Measurements from ENCODE around the gene MYO7B. TPM values are rescaled to one million over a fixed set of nuclear protein-coding genes. Genes with fewer than 3 reads are reported as not detected.
"Not testable (repeated sequence)": the region's sequence is repeated elsewhere in the genome, so short reads cannot be mapped to it uniquely, and the experiment has no call there.

Gene MYO7B
- total RNA-seq, 2 donors from 2014 or later: not detected

GRCh38 chr2:127528487-127528886 lies 7.0 kb upstream of the MYO7B start:
- peaks cover 10% of the 10 kb centered on the region for H3K36me3 Mint-ChIP-seq
- H3K4me3 Mint-ChIP-seq: no peak overlapping the region
- peaks cover 5 to 10% of the 10 kb centered on the region in 2 donors for H3K27me3 Mint-ChIP-seq
- DNase-seq (ENCODE audit: low spot score): no peak
- no peaks in the 10 kb centered on the region for H3K9me3 Mint-ChIP-seq
- no peak for ATAC-seq
- no peak overlapping the region for H3K27ac Mint-ChIP-seq
- H3K4me1 Mint-ChIP-seq (ENCODE audit: low read depth in 2 of 2): peaks cover 19 to 25% of the 10 kb centered on the region in 2 donors

DNA sequence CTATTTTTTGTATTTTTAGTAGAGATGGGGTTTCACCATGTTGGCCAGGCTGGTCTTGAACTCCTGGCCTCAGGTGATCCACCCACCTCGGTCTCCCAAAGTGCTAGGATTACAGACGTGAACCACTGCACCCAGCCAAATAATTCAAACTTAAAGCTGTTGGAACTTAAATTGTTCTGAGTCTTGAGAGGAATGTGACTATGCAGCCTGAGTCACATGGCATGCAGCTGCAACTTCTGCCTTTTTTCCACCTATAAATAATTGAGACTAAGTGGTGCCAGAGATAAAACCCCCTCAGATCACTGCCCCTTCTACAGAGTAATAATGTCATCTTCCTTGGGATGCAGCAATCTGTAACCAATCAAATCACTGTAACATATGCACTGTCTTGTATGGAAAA lies 6.1 kb upstream of the MYO7B start:
- not testable (repeated sequence) for H3K4me3 Mint-ChIP-seq; ATAC-seq; H3K27ac Mint-ChIP-seq; DNase-seq (ENCODE audit: low spot score); H3K9me3 Mint-ChIP-seq; H3K36me3 Mint-ChIP-seq
- H3K4me1 Mint-ChIP-seq (ENCODE audit: low read depth in 2 of 2): peaks cover 13 to 20% of the 10 kb centered on the region in 2 donors
- H3K27me3 Mint-ChIP-seq: peaks cover 11 to 19% of the 10 kb centered on the region in 2 donors

DNA sequence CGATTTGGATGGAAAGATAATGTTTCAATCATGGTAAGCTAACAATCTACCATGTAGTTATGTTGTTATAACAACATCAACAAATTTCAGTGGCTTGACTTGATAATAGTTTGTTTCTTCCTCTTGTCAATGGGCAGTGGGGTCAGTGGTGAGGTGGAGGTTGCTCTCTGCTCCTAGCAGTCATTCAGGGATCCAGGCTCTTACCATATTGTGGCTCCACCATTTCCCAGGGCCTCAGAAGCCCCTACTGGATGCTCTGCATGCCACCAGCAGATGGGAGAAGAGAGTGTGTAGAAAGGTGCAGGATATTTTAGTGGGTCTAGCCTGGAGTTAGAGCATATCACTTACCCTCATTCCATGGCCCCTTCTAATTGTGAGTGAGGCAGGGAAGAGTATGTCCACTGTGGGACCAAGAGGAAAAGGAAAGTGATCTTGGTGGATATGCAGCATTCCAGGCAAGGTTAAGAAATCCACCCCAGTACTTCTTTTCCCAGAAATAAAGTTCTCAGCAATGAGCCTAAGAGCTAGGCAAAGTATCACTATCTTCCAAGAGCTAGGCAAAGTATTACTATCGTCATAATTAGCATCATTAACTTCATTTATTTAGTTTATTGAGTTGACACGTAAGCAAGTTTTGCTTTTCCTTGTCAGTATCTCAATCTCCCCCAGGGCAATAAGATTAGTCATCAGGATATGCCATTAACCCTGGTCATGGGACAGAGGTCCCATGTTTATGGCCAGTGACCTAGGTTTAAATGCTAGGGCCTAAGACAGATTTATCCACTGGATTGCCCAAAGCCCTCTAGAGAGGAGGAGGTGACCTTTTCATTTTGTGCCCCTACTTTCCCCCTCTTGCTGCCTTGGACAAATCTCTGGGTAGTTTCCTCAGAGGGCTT lies 5.0 kb upstream of the MYO7B start:
- Mint-ChIP-seq H3K27me3 (peaks cover 12 to 19% of the 10 kb centered on the region in 2 donors), H3K4me1 (ENCODE audit: low read depth in 2 of 2) (peaks cover 11 to 16% of the 10 kb centered on the region in 2 donors), H3K27ac (no peak overlapping the region), H3K36me3 (peaks cover 4% of the 10 kb centered on the region), H3K9me3 (no peaks in the 10 kb centered on the region), H3K4me3 (no peak overlapping the region)
- ATAC-seq (no peak), DNase-seq (ENCODE audit: low spot score) (no peak)

DNA sequence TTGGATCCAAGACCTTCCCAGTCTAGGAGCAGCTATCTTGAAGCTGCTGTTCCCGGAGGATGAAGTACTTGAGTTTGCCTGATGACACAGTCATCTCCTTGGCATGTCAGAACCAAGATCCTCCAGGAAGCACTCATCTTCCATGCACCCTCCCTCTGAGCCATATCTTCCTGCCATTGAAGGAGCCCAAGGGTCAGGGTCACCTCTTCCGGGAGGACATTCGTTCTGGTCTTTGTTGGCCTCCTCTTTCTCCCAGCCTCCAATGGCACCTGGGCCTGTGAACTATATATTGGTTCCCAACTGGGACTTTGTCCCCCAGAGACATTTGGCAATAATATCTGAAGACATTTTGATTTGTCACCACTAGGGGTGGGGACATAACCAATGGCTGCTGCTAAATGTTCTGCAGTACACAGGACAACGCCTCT lies 4.2 kb upstream of the MYO7B start:
- H3K4me1 Mint-ChIP-seq (ENCODE audit: low read depth in 2 of 2): peaks cover 11 to 13% of the 10 kb centered on the region in 2 donors

DNA sequence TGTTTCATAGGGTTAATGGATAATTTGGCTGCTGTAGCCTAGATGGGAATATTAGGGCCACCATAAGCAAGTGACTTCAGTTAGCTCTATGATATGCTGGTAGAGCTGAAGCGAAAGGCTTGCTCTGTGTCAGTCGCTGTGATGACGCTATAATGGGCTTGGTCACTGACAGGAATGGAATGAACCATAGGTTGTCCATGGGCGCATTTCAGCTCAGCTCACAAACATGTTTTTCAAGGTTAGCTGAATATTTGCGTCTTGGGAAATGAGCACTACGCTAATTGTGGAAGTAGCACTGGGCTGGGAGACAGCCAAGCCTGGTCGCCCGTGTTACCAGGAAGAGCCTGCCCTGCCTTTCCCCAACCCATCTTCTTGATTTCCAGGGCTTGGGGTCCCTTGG lies 3.2 kb upstream of the MYO7B start:
- peaks cover 13 to 24% of the 10 kb centered on the region in 2 donors for H3K27me3 Mint-ChIP-seq
- ATAC-seq (no peak), DNase-seq (ENCODE audit: low spot score) (no peak)
- no peak overlapping the region for H3K27ac Mint-ChIP-seq
- no peaks in the 10 kb centered on the region for H3K9me3 Mint-ChIP-seq
- H3K36me3 Mint-ChIP-seq: no peaks in the 10 kb centered on the region
- no peak overlapping the region for H3K4me3 Mint-ChIP-seq
- H3K4me1 Mint-ChIP-seq (ENCODE audit: low read depth in 2 of 2): peaks cover 2 to 3% of the 10 kb centered on the region in 2 donors

More for the DNA sequence above, 4.2 kb upstream of the MYO7B start:
- DNase-seq (ENCODE audit: low spot score) (no peak), ATAC-seq (no peak)
- H3K36me3 Mint-ChIP-seq: no peaks in the 10 kb centered on the region
- no peak overlapping the region for H3K27ac Mint-ChIP-seq
- H3K4me3 Mint-ChIP-seq: no peak overlapping the region
- no peaks in the 10 kb centered on the region for H3K9me3 Mint-ChIP-seq
- H3K27me3 Mint-ChIP-seq: peaks cover 12 to 19% of the 10 kb centered on the region in 2 donors

- Mint-ChIP-seq H3K9me3 (no peaks in the 10 kb centered on the region), H3K4me3 (no peak overlapping the region), H3K36me3 (no peaks in the 10 kb centered on the region), H3K4me1 (ENCODE audit: low read depth in 2 of 2) (no peaks in the 10 kb centered on the region), H3K27ac (no peak overlapping the region), H3K27me3 (peaks cover 21 to 36% of the 10 kb centered on the region in 2 donors)
- no peak for ATAC-seq
- no peak for DNase-seq (ENCODE audit: low spot score)
These were observed 435 bp downstream of the MYO7B start for GRCh38 chr2:127535918-127536317.

GRCh38 chr2:127536707-127537541 lies 1.4 kb downstream of the MYO7B start:
- no peaks in the 10 kb centered on the region for H3K9me3 Mint-ChIP-seq
- H3K36me3 Mint-ChIP-seq: no peaks in the 10 kb centered on the region
- no peak for ATAC-seq
- no peaks in the 10 kb centered on the region for H3K4me1 Mint-ChIP-seq (ENCODE audit: low read depth in 2 of 2)
- no peak overlapping the region for H3K4me3 Mint-ChIP-seq
- H3K27me3 Mint-ChIP-seq: peaks cover 19 to 36% of the 10 kb centered on the region in 2 donors
- H3K27ac Mint-ChIP-seq: no peak overlapping the region
- no peak for DNase-seq (ENCODE audit: low spot score)

GRCh38 chr2:127537644-127538043 lies 2.2 kb downstream of the MYO7B start:
- Mint-ChIP-seq H3K9me3 (no peaks in the 10 kb centered on the region), H3K4me1 (ENCODE audit: low read depth in 2 of 2) (no peaks in the 10 kb centered on the region), H3K27me3 (peaks cover 19 to 35% of the 10 kb centered on the region in 2 donors), H3K36me3 (no peaks in the 10 kb centered on the region), H3K27ac (no peak overlapping the region), H3K4me3 (no peak overlapping the region)
- DNase-seq (ENCODE audit: low spot score) (no peak), ATAC-seq (no peak)

DNA sequence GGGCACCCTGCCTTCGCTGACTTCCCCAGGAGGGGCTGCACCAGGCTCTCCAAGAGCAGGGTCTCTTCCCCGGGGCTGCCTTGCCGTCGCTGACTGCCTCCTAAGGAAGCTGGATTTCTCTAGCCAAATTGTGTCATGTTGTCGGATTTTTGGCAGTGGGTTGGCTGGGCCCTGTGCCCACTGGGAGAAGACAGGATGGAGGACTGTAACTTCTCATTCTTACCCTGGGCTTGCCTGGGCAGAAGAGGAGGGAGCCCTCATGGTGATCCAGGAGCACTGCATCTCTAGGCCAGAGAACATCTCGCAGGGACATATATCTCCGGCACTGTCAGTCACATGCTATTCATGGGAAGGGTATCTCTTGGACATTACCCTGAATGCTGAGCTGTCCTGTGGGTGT lies 6.3 kb downstream of the MYO7B start:
- H3K4me1 Mint-ChIP-seq (ENCODE audit: low read depth in 2 of 2): no peaks in the 10 kb centered on the region
- H3K27me3 Mint-ChIP-seq: peaks cover 15 to 23% of the 10 kb centered on the region in 2 donors
- no peak overlapping the region for H3K4me3 Mint-ChIP-seq

GRCh38 chr2:127542231-127542630 lies 6.7 kb downstream of the MYO7B start:
- H3K36me3 Mint-ChIP-seq: no peaks in the 10 kb centered on the region
- DNase-seq (ENCODE audit: low spot score) (no peak), ATAC-seq (peak in 1 of 2 donors; percentile 20)
- no peak overlapping the region for H3K4me3 Mint-ChIP-seq
- no peak overlapping the region for H3K27ac Mint-ChIP-seq
- H3K4me1 Mint-ChIP-seq (ENCODE audit: low read depth in 2 of 2): no peaks in the 10 kb centered on the region
- no peaks in the 10 kb centered on the region for H3K9me3 Mint-ChIP-seq
- peaks cover 18 to 24% of the 10 kb centered on the region in 2 donors for H3K27me3 Mint-ChIP-seq

More for the DNA sequence above, 6.3 kb downstream of the MYO7B start:
- no peak for DNase-seq (ENCODE audit: low spot score)
- ATAC-seq: no peak
- Mint-ChIP-seq H3K36me3 (no peaks in the 10 kb centered on the region), H3K27ac (no peak overlapping the region), H3K9me3 (no peaks in the 10 kb centered on the region)

DNA sequence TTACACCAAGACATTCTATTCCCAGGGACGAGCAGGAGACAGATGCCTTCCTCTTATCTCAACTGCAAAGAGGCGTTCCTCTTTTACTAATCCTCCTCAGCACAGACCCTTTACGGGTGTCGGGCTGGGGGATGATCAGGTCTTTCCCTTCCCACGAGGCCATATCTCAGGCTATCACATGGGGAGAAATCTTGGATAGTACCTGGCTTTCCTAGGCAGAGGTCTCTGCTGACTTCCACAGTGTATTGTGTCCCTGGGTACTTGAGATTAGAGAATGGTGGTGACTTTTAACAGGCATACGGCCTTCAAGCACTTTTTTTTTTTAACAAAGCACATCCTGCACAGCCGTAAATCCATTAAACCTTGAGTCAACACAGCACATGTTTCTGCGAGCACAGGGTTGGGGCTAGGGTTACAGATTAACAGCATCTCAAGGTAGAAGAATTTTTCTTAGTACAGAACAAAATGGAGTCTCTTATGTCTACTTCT lies 7.6 kb downstream of the MYO7B start:
- H3K4me3 Mint-ChIP-seq; ATAC-seq; DNase-seq (ENCODE audit: low spot score); H3K9me3 Mint-ChIP-seq; H3K27ac Mint-ChIP-seq; H3K4me1 Mint-ChIP-seq (ENCODE audit: low read depth in 2 of 2); H3K36me3 Mint-ChIP-seq: not testable (repeated sequence)
- peaks cover 14 to 24% of the 10 kb centered on the region in 2 donors for H3K27me3 Mint-ChIP-seq

DNA sequence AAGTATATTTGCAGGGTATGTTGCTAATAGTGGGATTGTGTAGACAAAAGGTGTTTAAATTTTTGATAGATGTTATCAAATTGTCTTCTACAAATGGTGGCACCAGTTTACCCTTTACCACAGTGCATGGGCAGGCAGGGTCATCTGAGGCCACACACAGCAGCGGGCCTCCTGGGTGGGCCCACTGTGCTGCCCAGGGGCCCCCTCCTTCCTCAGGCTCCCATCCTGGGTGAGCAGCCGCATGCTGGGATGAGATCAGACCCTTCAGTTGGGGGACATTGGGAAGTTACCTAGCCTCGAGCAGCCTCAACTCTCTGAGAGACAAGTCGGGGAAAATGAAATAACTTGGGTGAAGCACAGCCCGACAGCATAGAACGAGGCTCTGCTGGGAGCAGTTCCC lies 9.7 kb downstream of the MYO7B start:
- Mint-ChIP-seq H3K27ac (no peak overlapping the region), H3K27me3 (peaks cover 18 to 35% of the 10 kb centered on the region in 2 donors), H3K9me3 (no peaks in the 10 kb centered on the region), H3K4me3 (no peak overlapping the region), H3K4me1 (ENCODE audit: low read depth in 2 of 2) (no peaks in the 10 kb centered on the region), H3K36me3 (no peaks in the 10 kb centered on the region)
- no peak for DNase-seq (ENCODE audit: low spot score)
- no peak for ATAC-seq

- Mint-ChIP-seq H3K36me3 (no peaks in the 10 kb centered on the region), H3K27me3 (peaks cover 22 to 40% of the 10 kb centered on the region in 2 donors), H3K27ac (no peak overlapping the region), H3K9me3 (no peaks in the 10 kb centered on the region), H3K4me3 (no peak overlapping the region), H3K4me1 (ENCODE audit: low read depth in 2 of 2) (no peaks in the 10 kb centered on the region)
- ATAC-seq (peak; percentile 25 to 38), DNase-seq (ENCODE audit: low spot score) (no peak)
These were observed 10.3 kb downstream of the MYO7B start for GRCh38 chr2:127545796-127546195.

DNA sequence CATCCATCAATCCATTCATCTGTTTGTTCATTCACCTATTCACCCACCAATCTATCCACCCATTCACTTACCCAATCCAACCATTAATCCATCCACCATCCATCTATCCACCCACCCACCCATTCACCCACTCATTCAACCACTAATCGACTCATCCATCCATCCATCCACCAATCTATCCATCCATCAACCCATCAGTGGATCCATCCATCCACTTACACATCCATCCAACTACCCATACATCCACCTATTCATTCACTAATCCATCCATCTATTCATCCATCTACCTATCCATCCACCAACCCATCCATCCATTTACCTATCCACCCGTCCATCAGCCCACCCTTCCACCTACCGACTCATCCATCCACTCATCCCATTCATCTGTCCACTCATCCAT lies 11.3 kb downstream of the MYO7B start:
- H3K4me3 Mint-ChIP-seq: no peak overlapping the region
- no peak overlapping the region for H3K27ac Mint-ChIP-seq
- H3K27me3 Mint-ChIP-seq: peaks cover 22 to 48% of the 10 kb centered on the region in 2 donors
- ATAC-seq (no peak), DNase-seq (ENCODE audit: low spot score) (no peak)
- H3K9me3 Mint-ChIP-seq: no peaks in the 10 kb centered on the region
- H3K4me1 Mint-ChIP-seq (ENCODE audit: low read depth in 2 of 2): no peaks in the 10 kb centered on the region
- no peaks in the 10 kb centered on the region for H3K36me3 Mint-ChIP-seq
